ENCODE results near the gene ACTN4.
"Not testable (repeated sequence)": the region's sequence is repeated elsewhere in the genome, so short reads cannot be mapped to it uniquely, and the experiment has no call there.

The ACTN4 gene

GRCh38 chr19:38736036-38736412 lies 88.6 kb downstream of the ACTN4 start:
- DNase-seq (ENCODE audit: low read depth in 2 of 3, low spot score in 2 of 3): peak in 1 of 3 experiments; percentile 44

GRCh38 chr19:38736413-38737280 lies 89.2 kb downstream of the ACTN4 start:
- DNase-seq (ENCODE audit: low read depth in 2 of 3, low spot score in 2 of 3): peak in 1 of 3 experiments; percentile 55

GRCh38 chr19:38737281-38737865 lies 89.9 kb downstream of the ACTN4 start:
- DNase-seq (ENCODE audit: low read depth in 2 of 3, low spot score in 2 of 3): no peak

GRCh38 chr19:38737921-38738737 lies 90.7 kb downstream of the ACTN4 start:
- DNase-seq (ENCODE audit: low read depth in 2 of 3, low spot score in 2 of 3): no peak

- DNase-seq (ENCODE audit: low read depth in 2 of 3, low spot score in 2 of 3): no peak
These were observed 92.2 kb downstream of the ACTN4 start for GRCh38 chr19:38739440-38740256.

GRCh38 chr19:38740257-38740592 lies 92.8 kb downstream of the ACTN4 start:
- no peak for DNase-seq (ENCODE audit: low read depth in 2 of 3, low spot score in 2 of 3)

- no peak for DNase-seq (ENCODE audit: low read depth in 2 of 3, low spot score in 2 of 3)
These were observed 93.5 kb downstream of the ACTN4 start for GRCh38 chr19:38740932-38741331.

- DNase-seq (ENCODE audit: low read depth in 2 of 3, low spot score in 2 of 3): no peak
These were observed 94.2 kb downstream of the ACTN4 start for GRCh38 chr19:38741670-38742069.

- DNase-seq (ENCODE audit: low read depth in 2 of 3, low spot score in 2 of 3): no peak
These were observed 94.8 kb downstream of the ACTN4 start for GRCh38 chr19:38742296-38742695.

GRCh38 chr19:38742906-38743305 lies 95.5 kb downstream of the ACTN4 start:
- DNase-seq (ENCODE audit: low read depth in 2 of 3, low spot score in 2 of 3): no peak

GRCh38 chr19:38743394-38744297 lies 96.2 kb downstream of the ACTN4 start:
- no peak for DNase-seq (ENCODE audit: low read depth in 2 of 3, low spot score in 2 of 3)

GRCh38 chr19:38744298-38744681 lies 96.8 kb downstream of the ACTN4 start, which contains the start of gene CAPN12:
Gene CAPN12 (minus strand): TSS chr19:38744474. CDS start chr19:38744165, 309 bp downstream.
- no peak for DNase-seq (ENCODE audit: low read depth in 2 of 3, low spot score in 2 of 3)

- DNase-seq (ENCODE audit: low read depth in 2 of 3, low spot score in 2 of 3): no peak
These were observed 97.4 kb downstream of the ACTN4 start for GRCh38 chr19:38744874-38745273.

- DNase-seq (ENCODE audit: low read depth in 2 of 3, low spot score in 2 of 3): no peak
These were observed 97.9 kb downstream of the ACTN4 start for GRCh38 chr19:38745316-38745715.

GRCh38 chr19:38753783-38754182 lies 106.3 kb downstream of the ACTN4 start:
- not testable (repeated sequence) for DNase-seq (ENCODE audit: low read depth in 2 of 3, low spot score in 2 of 3)

- DNase-seq (ENCODE audit: low read depth in 2 of 3, low spot score in 2 of 3): not testable (repeated sequence)
These were observed 106.7 kb downstream of the ACTN4 start for GRCh38 chr19:38754196-38754595.

GRCh38 chr19:38759590-38760003 lies 112.1 kb downstream of the ACTN4 start:
- no peak for DNase-seq (ENCODE audit: low read depth in 2 of 3, low spot score in 2 of 3)

- DNase-seq (ENCODE audit: low read depth in 2 of 3, low spot score in 2 of 3): not testable (repeated sequence)
These were observed 113.5 kb downstream of the ACTN4 start for GRCh38 chr19:38760805-38761517.

GRCh38 chr19:38761884-38762389 lies 114.5 kb downstream of the ACTN4 start:
- DNase-seq (ENCODE audit: low read depth in 2 of 3, low spot score in 2 of 3): not testable (repeated sequence)

Data from activated CD8-positive, alpha-beta memory T cell treated with anti-CD3 and anti-CD28 coated beads for 48 hours (primary cell).